HG03565 (cell line): ENCODE measurements around the gene RPH3AL.
"Not testable (repeated sequence)": the region's sequence is repeated elsewhere in the genome, so short reads cannot be mapped to it uniquely, and the experiment has no call there.

Source experiments
- ATAC-seq: cut with Tn5 transposase; IDR thresholded peaks from one replicate; pipeline ENCODE4 v1.9.1; 2021; ENCODE audit warnings: mild to moderate bottlenecking, moderate library complexity; ENCODE audit not compliant: unreplicated experiment

The RPH3AL gene

DNA sequence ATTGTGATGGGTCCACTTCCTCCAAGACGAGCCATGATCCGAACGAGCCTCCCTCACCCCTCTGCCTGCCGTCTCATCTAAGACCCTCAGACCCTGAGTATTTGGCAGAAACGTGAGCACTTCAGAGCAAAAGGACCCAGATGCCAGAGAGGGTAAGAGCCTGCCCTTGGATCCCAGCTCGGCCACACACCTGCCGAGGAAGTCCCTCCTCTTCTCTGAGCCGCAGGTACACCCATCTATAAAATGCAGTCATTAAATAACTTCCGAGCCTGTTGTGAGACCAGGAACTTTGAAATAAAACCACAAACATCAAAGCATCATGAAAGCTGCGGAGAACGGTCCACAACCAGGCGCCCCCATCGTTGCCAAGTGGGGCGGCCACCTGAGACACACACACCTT, 106.4 kb downstream of the RPH3AL start:
- no peak for ATAC-seq

DNA sequence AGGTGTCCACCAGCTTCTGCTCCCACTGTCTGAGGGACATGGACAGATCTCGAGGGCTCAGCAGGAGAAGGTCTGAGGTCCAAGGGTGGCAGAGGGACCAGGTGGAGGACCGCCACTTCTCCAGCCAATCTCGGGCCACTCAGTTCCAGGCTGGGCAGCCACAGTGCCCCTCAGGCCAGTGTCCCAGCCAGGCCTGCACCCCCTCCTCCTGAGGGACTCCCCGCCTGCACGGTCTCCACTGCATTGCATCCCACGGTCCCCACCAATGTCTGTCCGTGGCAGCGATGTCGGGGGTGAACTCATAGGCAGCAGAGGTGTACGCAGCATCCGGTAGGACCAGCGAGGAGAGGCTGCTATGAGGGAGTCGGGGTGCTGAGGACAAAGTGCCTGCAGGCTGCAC, 107.0 kb downstream of the RPH3AL start:
- ATAC-seq = no peak

DNA sequence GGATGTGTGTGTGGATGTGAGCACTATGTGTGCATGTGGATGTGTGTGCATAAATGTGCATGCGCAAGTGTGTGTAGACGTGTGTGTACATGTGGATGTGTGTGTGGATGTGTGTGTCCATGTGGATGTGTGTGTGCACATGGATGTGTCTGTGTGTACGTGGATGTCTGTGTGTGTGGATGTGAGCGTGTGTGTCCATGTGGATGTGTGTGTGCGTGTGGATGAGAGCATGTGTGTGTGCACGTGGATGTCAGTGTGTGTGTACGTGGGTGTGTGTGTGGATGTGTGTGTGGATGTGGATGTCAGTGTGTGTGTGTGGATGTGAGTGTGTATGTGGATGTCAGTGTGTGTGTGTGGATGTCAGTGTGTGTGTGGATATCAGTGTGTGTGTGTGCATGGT, 107.6 kb downstream of the RPH3AL start:
- ATAC-seq = no peak

DNA sequence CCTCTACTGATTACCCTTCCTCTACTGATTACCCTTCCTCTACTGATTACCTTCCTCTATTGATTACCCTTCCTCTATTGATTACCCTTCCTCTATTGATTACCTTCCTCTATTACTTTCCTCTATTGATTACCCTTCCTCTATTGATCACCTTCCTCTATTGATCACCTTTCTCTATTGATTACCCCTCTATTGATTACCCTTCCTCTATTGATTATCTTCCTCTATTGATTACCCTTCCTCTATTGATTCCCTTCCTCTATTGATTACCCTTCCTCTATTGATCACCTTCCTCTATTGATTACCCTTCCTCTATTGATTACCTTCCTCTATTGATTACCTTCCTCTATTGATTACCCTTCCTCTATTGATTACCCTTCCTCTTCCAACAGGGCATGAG, 108.7 kb downstream of the RPH3AL start:
- not testable (repeated sequence) for ATAC-seq

DNA sequence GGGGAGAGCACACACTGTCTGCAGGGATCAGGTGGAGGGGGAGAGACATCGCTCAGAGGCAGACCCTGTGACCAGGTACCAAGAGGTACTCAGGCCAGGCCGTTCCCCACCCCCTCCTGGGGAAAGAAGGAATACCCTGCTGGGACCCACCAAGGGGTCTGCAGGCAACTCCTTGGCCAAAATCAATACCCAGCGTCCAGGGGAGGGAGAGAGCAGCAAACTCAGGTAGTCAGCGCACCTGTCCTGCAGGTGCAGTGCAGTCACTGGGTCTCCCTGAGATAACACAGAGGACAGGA, 113.7 kb downstream of the RPH3AL start:
- no peak for ATAC-seq

DNA sequence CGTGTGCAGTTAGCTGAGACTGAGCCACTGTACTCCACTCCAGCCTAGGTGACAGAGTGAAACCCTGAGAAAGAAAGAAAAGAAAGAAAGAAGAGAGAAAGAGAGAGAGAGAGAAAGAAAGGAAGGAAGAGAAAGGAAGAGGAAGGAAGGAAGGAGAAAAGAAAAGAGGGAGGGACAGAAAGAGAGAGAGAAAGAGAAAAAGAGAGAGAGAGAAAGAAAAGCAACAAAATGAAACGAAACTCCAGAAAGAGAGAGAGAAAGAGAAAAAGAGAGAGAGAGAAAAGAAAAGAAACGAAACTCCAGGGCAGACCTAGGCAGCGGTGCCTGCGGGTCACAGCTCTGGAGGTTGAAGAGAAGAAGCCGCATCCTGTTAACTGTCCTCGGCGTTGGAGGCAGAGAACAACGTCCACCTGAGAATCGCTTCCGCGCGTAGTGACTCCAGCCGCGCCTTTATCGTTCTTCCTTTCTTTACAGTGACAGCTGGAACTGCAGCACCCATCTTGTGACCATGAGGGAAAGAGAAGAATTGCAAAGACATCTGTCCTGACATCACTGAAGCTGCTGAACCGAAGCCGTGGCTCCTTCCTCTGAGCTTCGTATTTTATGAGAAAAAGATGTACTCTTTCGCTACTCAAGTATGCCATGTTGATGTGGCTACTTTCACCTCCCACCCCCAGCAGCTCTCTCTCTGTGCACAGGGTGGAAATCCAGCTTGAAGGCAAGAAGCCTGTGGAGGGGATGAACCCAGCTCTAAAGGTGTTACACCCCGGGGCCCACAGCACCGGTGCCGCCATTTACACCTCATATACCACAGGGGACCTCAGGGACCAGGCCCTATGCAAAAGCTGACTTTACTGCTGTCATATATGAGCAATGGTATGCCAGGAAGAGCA, 114.3 kb downstream of the RPH3AL start:
- no peak for ATAC-seq

DNA sequence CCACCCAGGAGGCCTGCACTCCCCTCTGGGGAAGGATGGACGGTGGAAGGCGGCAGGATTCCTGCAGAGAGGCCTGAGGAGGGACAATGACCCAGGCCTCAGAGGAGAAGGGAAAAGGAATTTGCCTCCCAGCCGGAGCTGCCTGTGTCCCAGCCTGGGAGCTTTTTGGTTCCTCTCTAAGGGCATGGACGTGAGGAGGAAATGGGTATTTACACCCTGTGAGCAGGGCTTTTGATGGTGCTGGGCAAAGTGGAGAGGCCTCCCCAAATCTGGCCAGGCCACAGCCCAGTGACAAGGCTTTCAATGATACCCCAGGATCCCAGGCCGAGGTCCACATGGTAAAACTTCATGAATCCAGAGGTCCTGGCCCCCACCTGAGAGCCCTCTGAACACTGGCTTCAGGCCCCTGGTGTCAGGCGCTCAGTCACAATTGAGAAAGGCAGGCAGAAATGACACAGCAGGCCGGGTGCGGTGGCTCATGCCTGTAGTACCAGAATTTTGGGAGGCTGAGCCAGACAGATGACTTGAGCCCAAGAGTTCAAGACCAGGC, 115.1 kb downstream of the RPH3AL start:
- ATAC-seq = no peak

DNA sequence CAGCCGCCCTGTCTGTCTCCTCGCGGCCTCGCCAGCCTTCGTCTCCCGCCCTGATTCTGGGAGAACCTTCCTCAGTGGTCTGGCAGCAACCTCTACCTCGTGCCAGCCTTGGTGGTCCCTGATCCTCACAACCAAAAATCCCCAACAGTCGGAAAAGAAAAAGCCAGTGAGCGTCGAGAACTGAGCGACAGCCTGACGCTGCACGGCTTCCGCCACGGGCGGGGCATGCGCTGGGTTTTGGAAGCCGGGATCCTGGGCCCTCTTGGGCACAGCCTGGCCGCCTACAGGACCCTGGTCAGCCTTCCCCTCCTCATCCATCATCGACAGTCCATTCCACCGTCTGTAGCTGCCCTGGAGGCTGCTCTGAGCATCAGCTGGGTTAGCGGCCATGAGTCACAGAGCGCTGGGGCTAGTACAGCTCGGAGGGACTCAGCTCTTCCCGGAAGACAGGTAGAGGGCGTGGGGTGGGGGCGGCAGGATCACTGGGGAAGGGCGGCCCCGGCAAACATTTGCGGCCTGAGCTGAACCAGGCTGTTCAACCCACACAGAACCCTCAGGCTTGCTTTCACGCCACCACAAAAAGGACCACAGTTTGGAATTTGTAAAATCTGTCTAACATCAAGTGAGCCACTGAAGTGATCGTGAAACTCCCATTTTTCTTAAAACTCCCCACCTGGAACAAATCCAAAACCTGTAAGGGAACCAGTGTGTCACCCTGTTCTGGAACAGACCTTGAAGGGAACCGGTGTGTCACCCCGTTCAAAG, 115.8 kb downstream of the RPH3AL start:
- ATAC-seq = no peak

DNA sequence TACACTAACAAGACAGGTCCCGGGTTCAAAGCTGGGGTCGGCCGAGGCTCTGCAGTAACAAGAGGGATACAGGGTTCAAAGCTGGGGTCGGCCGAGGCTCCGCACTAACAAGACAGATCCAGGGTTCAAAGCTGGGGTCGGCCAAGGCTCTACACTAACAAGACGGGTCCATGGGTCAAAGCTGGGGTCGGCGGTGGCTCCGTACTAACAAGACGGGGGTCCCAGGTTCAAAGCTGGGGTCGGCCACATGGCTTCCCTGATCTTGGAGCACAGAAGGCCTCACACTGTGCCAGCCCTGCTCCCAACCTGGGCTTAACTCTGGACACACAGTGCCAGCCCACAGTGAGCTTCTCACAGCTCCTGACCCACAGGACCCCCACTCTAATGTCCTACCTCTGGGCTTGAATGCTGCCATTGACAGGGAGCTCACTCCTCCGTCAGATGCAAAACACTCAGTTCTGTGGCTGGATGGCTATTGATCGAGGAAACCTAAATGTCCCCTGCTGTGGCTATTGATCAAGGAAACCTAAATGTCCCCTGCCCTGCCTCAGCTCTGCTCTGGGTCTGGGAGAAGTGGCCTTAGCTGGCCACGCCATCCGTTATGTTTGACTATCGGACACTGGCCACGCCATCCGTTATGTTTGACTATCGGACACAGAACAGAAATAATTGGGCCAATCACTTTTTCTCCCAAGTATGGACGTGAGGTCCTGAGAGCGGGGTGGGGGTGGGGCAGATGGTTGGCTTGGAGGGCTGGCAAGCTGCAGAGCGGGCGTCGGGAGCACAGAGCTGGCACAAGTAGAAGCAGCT, 116.6 kb downstream of the RPH3AL start:
- ATAC-seq = no peak

DNA sequence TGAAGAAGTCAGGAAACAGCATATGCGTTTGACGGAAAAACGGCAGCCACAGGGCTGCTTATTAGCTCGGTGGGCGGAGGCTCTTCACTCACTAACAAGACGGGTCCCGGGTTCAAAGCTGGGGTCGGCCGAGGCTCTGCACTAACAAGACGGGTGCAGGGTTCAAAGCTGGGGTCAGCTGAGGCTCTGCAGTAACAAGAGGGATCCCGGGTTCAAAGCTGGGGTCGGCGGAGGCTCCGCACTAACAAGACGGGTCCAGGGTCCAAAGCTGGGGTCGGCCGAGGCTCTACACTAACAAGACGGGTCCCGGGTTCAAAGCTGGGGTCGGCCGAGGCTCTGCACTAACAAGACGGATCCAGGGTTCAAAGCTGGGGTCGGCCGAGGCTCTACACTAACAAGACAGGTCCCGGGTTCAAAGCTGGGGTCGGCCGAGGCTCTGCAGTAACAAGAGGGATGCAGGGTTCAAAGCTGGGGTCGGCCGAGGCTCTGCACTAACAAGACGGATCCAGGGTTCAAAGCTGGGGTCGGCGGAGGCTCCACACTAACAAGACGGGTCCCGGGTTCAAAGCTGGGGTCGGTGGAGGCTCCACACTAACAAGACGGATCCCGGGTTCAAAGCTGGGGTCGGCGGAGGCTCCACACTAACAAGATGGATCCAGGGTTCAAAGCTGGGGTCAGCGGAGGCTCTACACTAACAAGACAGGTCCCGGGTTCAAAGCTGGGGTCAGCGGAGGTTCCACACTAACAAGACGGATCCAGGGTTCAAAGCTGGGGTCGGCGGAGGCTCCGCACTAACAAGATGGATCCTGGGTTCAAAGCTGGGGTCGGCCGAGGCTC, 117.4 kb downstream of the RPH3AL start:
- ATAC-seq = not testable (repeated sequence)

DNA sequence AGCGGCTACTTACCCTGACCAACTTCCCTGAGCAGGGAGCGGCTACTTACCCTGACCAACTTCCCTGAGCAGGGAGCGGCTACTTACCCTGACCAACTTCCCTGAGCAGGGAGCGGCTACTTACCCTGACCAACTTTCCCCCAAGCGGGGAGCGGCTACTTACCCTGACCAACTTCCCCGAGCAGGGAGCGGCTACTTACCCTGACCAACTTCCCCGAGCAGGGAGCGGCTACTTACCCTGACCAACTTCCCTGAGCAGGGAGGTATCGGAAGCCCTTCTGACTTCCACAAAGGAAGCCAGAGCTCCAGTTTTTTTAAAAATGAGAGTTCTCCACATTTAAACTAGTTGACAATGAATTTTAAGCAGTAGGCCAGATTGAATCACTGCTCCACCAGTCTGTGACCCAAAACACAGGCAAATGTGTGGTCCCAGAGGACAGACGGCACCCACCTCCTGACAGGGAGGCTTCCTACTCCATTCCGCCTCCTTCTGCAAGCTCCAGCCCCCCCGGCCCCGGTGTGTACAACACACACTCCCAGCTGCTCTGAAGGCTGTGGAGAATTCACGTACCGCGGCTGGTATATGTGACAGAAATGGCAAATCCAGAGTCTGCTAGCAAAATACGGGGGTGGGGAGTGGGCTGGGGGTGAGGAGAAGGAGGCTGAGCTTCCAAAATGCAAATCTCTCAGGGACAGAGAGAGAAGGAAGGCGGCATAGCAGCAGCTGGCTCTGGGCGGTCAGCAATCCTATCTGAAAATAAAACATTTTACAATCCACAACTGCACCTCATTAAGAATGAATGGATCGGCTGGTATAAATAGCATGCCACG, 118.2 kb downstream of the RPH3AL start:
- not testable (repeated sequence) for ATAC-seq

DNA sequence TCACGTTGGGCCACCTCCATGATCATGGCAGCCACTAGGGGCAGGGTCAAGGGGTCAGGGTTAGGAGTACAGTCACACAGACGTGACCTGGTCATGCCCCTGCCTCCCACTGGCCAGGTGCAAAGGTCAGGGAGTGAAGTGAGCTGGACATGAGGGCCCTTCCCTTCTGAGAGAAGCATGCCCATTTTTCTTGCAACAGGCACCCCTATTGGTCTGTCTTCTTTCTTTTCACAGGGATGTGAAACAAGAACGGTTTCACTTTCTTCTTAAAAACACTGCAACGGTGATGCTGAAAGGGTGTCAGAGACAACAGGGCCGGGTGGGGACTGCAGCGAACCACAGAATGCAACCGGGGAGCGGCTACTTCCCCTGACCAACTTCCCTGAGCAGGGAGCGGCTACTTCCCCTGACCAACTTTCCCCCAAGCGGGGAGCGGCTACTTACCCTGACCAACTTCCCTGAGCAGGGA, 119.1 kb downstream of the RPH3AL start:
- no peak for ATAC-seq

DNA sequence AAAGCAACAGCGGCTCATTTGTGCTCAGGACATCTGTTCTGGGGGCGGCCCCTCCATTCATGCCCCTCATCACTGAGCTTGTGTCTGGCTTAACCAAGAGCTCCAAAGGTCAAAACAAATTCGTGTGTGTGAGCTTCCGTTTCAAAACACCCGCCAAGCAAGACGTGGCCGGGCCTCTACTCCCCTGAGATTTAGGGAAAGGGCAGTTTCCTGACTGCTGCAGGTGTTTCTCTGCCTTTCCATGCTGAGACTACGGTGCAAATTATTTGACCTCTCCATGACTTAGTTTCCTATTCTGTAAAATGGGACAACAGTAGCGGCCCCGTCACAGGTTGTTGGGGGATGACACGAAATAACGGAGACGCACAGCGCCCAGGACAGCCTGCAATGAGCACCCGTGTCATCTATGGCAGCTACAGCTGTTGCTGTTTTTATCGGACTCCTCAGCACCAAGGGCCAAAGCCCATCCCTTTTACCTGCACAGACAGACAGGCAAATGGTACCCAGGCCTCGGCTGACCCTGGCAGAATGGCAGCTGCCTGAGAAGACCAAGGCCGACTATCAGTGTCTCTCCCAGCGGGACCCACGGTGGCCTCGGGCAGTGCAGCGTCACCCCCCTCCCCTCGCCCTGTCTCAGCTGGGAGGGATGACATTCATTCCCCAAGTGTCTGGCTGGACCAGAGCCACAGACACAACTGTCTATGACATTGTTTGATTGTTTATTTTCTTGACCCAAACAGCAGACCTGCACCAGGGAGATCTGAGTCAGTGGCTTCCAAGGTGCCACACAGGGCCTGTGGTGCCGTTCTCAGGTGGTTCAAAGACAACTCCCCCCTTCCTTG, 120.4 kb downstream of the RPH3AL start:
- ATAC-seq = no peak

DNA sequence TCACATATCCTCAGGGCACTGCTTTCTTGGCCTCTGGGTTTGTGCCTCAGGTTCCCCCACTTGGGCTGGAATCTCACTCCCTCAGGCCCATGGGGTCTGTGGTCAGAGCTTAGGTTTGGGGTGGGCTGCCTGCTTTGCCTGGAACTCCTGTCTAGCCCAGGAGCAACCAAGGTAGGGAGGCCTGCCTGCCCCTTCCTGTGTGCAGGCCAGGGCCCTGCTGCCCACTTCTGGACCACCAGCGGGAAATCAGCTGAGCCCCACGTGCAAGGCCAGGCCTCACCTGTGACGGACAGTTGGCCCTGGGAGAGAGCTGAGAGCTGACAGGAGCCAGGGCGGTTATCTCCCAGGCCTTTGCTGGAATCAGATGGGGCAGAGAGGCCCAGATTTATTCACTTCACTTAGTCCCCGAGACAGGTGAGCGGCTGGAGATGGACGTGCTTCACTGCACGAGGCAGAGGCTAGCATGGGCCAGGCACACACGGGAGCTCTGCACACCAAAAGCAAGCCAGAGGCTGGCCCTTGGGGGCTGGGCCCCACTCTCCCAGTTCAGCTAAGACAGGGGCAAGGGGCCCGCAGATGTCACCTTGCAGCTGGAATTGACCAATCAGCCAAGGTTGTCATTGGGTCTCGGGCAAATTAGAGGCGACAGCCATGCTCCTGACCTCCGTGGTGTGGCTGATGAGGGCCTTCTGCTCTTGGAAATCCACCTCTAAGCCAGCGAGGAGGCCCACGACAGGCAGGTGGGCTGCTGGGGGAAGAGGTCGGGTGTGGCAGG, 121.2 kb downstream of the RPH3AL start:
- ATAC-seq = no peak

DNA sequence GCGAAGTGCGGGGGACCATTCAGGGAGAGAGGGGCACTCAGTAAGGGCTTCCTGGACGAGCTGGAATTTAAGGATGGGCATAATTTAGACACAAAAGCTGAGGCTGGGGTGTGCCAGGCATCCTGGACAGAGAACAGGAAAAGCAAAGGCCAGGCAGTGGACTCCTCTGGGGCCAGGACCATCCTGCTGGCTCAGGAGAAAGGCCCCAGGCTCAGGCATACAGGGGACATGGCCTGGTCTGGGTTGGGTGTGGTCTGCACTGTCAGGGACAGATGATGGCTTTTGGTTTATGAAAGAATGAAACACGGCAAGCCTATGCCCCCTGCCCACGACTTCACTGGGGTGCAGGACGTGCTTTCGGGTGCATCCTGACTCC, 122.2 kb downstream of the RPH3AL start:
- no peak for ATAC-seq

DNA sequence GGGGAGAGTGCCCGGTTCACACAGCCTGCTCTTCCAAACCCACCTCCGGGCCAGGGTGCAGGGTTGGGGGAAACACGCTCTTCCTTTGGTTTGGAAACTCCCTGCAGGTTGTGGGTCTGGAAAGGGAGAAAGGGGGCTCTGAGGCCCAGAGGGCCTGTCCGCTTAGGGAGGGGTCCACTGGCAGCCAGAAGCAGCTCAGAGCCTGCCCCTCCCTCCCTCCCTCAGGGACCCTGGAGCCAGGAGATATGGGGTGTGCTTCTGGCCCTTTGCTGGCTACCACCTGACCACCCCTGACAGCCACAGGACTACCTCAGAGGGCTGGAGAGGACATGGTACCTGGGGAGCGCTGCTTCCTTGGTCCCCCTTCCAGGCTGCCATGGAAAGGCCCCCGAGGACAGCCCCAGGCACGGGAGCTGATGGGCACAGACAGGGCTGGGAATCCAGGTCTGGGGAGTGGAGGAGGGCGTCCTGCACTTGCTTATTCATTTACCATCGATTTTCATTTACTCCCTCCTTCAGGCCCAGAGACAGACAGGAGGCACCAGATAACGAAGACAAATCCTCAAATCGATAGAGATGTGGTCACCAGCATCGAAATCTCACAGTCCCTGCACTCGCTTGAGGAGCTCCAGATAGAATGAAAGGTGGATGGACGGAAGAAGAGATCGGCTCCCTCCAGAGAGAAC, 122.8 kb downstream of the RPH3AL start:
- no peak for ATAC-seq
